HepG2 (cell line): ENCODE results near the gene IL27RA. TPM values are rescaled to one million over a fixed set of nuclear protein-coding genes. Genes with fewer than 3 reads are reported as not detected.

Source experiments
- AHR ChIP-seq: IDR thresholded peaks from 2 replicates; pipeline ENCODE4 v1.6.1; 2018; ENCODE audit warnings: missing genetic modification reagents, missing compliant biosample characterization
- FOXA3 ChIP-seq: IDR thresholded peaks from 2 replicates; pipeline ENCODE4 v1.6.1; 2016; ENCODE audit warnings: missing genetic modification reagents, missing compliant biosample characterization
- GATAD1 ChIP-seq: IDR thresholded peaks from 2 replicates; pipeline ENCODE4 v1.6.1; 2016; ENCODE audit warnings: missing genetic modification reagents, missing compliant biosample characterization
- HDAC1 ChIP-seq: sonication (generic); formaldehyde crosslinking; IDR thresholded peaks from 2 replicates; pipeline ENCODE4 v1.5.1; 2020; ENCODE audit warnings: mild to moderate bottlenecking, missing genetic modification reagents
- NR2C2 ChIP-seq: sonication (generic); formaldehyde crosslinking; IDR thresholded peaks from 2 replicates; pipeline ENCODE4 v1.4.0; 2020; ENCODE audit warnings: missing genetic modification reagents, mild to moderate bottlenecking, moderate library complexity, borderline replicate concordance
- NR2F6 ChIP-seq, 2 experiments: IDR thresholded peaks; 2 replicates each; pipeline ENCODE4 v1.6.1; 2016; ENCODE audit warnings: antibody characterized with exemption in 1 of 2, mild to moderate bottlenecking in 1 of 2
- POLR2A ChIP-seq, 2 experiments: IDR thresholded peaks; 2 replicates each; pipeline ENCODE4 v1.6.1; 2011; ENCODE audit warnings: low read depth in 2 of 2, low read length in 2 of 2, mild to moderate bottlenecking in 1 of 2, moderate library complexity in 1 of 2; ENCODE audit not compliant: insufficient read depth in 1 of 2
- TARDBP ChIP-seq: sonication (generic); formaldehyde crosslinking; IDR thresholded peaks from 2 replicates; pipeline ENCODE4 v1.8.0; 2022; ENCODE audit warnings: mild to moderate bottlenecking, missing genetic modification reagents
- TBL1XR1 ChIP-seq: fragments of 150-350 bp; IDR thresholded peaks from 2 replicates; pipeline ENCODE4 v1.6.1; 2014; ENCODE audit warnings: borderline replicate concordance, low read length; ENCODE audit not compliant: partially characterized antibody
- ZMYM3 ChIP-seq: sonication (generic); formaldehyde crosslinking; IDR thresholded peaks from 2 replicates; pipeline ENCODE4 v1.5.1; 2020; ENCODE audit warnings: mild to moderate bottlenecking, missing genetic modification reagents
- ZNF598 ChIP-seq: sonication (generic); formaldehyde crosslinking; IDR thresholded peaks from 2 replicates; pipeline ENCODE4 v1.5.1; 2020; ENCODE audit warnings: mild to moderate bottlenecking, missing genetic modification reagents, borderline replicate concordance
- polyA plus RNA-seq, 8 experiments: library from polyadenylated mRNA; depleted of rRNA in 3 of 8; stranded (reverse) in 7 of 8; unstranded in 1 of 8; fragments of >200 nt; fragmentation: Illumina TruSeq in 4 of 8; extraction: Trizol in 4 of 8; gene quantifications; 2 replicates each; pipeline versions ENCODE4 v1.2.1 to v1.2.3, GENCODE V29; 2011 to 2016; ENCODE audit warnings: low read depth in 4 of 8, missing spikeins in 1 of 8, mixed read lengths in 1 of 8; ENCODE audit not compliant: insufficient read depth in 1 of 8
- total RNA-seq, 5 experiments: library from RNA; depleted of rRNA; stranded (reverse); fragments of >200 nt; fragmentation: Illumina TruSeq; extraction: Trizol; gene quantifications; 2 replicates each; pipeline ENCODE4 v1.2.3, GENCODE V29; 2016; ENCODE audit warnings: low read depth in 1 of 5
- TF ChIP-seq, protein P1 (sequence below), 2 experiments: sonication (generic) in 1 of 2; formaldehyde crosslinking in 1 of 2; IDR thresholded peaks; 2 replicates each; pipeline versions ENCODE4 v1.4.0 to v1.6.1; 2018 to 2020; ENCODE audit warnings: missing genetic modification reagents in 2 of 2, borderline replicate concordance in 1 of 2, low read depth in 1 of 2, mild to moderate bottlenecking in 1 of 2, missing biosample characterization in 1 of 2
- TF ChIP-seq, protein P2 (sequence below): sonication (generic); formaldehyde crosslinking; IDR thresholded peaks from 2 replicates; pipeline ENCODE4 v1.4.0; 2020; ENCODE audit warnings: missing genetic modification reagents
- TF ChIP-seq, protein P3 (sequence below): sonication (generic); formaldehyde crosslinking; IDR thresholded peaks from 2 replicates; pipeline ENCODE4 v1.5.1; 2020; ENCODE audit warnings: mild to moderate bottlenecking, moderate library complexity, missing genetic modification reagents
- TF ChIP-seq, protein P4 (sequence below), 2 experiments: sonication (generic) in 1 of 2; formaldehyde crosslinking in 1 of 2; IDR thresholded peaks; 2 replicates each; pipeline versions ENCODE4 v1.5.1 to v1.6.1; 2011 to 2020; ENCODE audit warnings: borderline replicate concordance in 1 of 2, low read depth in 1 of 2, low read length in 1 of 2, mild to moderate bottlenecking in 1 of 2, missing genetic modification reagents in 1 of 2, moderate library complexity in 1 of 2
- TF ChIP-seq, protein P5 (sequence below): sonication (generic); formaldehyde crosslinking; IDR thresholded peaks from 2 replicates; pipeline ENCODE4 v1.8.0; 2022; ENCODE audit warnings: mild to moderate bottlenecking, missing genetic modification reagents

The IL27RA gene
- total and polyA plus RNA-seq, 2 of the 13 experiments (the other 11 are each of a cell fraction or from before 2014, with no cell fraction given), result 3.5 to 8.1 TPM

DNA sequence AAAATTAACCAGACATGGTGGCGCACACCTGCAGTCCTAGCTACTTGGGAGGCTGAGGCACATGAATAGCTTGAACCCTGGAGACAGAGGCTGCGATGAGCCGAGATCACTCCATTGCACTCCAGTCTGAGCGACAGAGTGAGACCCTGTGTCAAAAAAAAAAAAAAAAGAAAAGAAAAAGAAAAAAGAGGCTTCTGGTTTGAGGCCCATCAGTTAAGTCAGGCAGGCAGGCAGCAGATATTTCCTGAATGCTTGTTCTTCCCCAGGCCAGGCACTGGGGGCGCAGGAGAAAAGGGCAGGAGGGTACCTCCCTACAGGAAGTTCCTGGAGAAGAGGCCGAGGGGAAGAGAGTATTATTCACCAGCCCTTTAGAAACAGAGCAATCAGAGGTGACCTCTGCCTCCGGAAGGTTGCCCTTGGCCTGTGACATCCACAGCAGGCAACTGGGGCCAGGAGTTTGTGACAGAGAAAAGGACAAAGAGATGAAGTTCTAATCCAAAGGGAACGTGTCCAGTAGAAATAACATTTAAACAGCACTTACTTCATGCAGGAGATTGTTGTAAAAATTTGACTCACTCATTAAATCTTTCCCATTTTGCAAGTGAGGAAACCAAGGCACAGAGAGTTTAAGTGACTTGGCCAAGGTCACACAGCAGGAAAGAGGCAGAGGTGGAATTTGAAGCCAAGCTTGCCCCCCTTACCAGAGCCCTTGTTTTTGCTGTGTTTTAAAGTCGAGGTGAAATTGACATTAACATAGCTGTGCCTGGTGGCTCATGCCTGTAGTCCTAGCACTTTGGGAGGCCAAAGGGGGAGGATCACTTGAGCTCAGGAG is 7.9 kb upstream of the IL27RA start (continued):
- TF ChIP-seq, protein P1, sequence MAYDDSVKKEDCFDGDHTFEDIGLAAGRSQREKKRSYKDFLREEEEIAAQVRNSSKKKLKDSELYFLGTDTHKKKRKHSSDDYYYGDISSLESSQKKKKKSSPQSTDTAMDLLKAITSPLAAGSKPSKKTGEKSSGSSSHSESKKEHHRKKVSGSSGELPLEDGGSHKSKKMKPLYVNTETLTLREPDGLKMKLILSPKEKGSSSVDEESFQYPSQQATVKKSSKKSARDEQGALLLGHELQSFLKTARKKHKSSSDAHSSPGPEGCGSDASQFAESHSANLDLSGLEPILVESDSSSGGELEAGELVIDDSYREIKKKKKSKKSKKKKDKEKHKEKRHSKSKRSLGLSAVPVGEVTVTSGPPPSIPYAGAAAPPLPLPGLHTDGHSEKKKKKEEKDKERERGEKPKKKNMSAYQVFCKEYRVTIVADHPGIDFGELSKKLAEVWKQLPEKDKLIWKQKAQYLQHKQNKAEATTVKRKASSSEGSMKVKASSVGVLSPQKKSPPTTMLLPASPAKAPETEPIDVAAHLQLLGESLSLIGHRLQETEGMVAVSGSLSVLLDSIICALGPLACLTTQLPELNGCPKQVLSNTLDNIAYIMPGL (CRISPR knock-in tag; IDR thresholded peaks at IDR 0.05; ENCODE audit: borderline replicate concordance in 1 of 2, low read depth in 1 of 2), result peak; percentile 65 to 74; a peak in 3 of 4 replicates
- TF ChIP-seq AHR (0 out of 2 replicates have a peak, but pooled peaks have one; percentile 12), NR2C2 (CRISPR knock-in tag) (peak; percentile 72; the same call in 1 of the 2 replicates), ZMYM3 (CRISPR knock-in tag) (peak; percentile 89), TARDBP (CRISPR knock-in tag) (peak; percentile 46; the same call in 1 of the 2 replicates), ZNF598 (CRISPR knock-in tag) (0 out of 2 replicates have a peak, but pooled peaks have one; percentile 21), TBL1XR1 (no peak), FOXA3 (CRISPR knock-in tag) (0 out of 2 replicates have a peak, but pooled peaks have one; percentile 19), HDAC1 (CRISPR knock-in tag) (peak; percentile 47; the same call in 1 of the 2 replicates), GATAD1 (CRISPR knock-in tag) (0 out of 2 replicates have a peak, but pooled peaks have one; percentile 25), POLR2A (IDR thresholded peaks at IDR 0.05; ENCODE audit: insufficient read depth in 1 of 2, low read depth in 2 of 2, low read length in 2 of 2) (no peak), NR2F6 (IDR thresholded peaks at IDR 0.05) (peak; percentile 95), NR2F6 (CRISPR knock-in tag; IDR thresholded peaks at IDR 0.05) (peak; percentile 96)
- TF ChIP-seq, protein P2, sequence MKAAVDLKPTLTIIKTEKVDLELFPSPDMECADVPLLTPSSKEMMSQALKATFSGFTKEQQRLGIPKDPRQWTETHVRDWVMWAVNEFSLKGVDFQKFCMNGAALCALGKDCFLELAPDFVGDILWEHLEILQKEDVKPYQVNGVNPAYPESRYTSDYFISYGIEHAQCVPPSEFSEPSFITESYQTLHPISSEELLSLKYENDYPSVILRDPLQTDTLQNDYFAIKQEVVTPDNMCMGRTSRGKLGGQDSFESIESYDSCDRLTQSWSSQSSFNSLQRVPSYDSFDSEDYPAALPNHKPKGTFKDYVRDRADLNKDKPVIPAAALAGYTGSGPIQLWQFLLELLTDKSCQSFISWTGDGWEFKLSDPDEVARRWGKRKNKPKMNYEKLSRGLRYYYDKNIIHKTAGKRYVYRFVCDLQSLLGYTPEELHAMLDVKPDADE (CRISPR knock-in tag), result no peak
- TF ChIP-seq, protein P3, sequence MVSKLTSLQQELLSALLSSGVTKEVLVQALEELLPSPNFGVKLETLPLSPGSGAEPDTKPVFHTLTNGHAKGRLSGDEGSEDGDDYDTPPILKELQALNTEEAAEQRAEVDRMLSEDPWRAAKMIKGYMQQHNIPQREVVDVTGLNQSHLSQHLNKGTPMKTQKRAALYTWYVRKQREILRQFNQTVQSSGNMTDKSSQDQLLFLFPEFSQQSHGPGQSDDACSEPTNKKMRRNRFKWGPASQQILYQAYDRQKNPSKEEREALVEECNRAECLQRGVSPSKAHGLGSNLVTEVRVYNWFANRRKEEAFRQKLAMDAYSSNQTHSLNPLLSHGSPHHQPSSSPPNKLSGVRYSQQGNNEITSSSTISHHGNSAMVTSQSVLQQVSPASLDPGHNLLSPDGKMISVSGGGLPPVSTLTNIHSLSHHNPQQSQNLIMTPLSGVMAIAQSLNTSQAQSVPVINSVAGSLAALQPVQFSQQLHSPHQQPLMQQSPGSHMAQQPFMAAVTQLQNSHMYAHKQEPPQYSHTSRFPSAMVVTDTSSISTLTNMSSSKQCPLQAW (CRISPR knock-in tag), result peak; percentile 86
- TF ChIP-seq, protein P4, sequence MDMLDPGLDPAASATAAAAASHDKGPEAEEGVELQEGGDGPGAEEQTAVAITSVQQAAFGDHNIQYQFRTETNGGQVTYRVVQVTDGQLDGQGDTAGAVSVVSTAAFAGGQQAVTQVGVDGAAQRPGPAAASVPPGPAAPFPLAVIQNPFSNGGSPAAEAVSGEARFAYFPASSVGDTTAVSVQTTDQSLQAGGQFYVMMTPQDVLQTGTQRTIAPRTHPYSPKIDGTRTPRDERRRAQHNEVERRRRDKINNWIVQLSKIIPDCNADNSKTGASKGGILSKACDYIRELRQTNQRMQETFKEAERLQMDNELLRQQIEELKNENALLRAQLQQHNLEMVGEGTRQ (IDR thresholded peaks at IDR 0.05; ENCODE audit: low read depth, low read length), result no peak
- TF ChIP-seq, protein P4 (CRISPR knock-in tag; IDR thresholded peaks at IDR 0.05; ENCODE audit: borderline replicate concordance), result no peak
- TF ChIP-seq, protein P5, sequence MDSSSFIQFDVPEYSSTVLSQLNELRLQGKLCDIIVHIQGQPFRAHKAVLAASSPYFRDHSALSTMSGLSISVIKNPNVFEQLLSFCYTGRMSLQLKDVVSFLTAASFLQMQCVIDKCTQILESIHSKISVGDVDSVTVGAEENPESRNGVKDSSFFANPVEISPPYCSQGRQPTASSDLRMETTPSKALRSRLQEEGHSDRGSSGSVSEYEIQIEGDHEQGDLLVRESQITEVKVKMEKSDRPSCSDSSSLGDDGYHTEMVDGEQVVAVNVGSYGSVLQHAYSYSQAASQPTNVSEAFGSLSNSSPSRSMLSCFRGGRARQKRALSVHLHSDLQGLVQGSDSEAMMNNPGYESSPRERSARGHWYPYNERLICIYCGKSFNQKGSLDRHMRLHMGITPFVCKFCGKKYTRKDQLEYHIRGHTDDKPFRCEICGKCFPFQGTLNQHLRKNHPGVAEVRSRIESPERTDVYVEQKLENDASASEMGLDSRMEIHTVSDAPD, result 0 out of 2 replicates have a peak, but pooled peaks have one; percentile 50
